MM.1S (cell line): ENCODE results near the gene GASK1A.

Source experiments
- DNase-seq: peaks from one replicate; pipeline ENCODE4 v3.0.0-alpha.2; 2015
- H2AFZ ChIP-seq: fragments of 300-600 bp; sonication (generic); 2 replicates; pipeline ENCODE4 v1.6.0; 2016; ENCODE audit warnings: antibody characterized with exemption, low read length
- H3F3A ChIP-seq: fragments of 300-600 bp; sonication (generic); 2 replicates; pipeline ENCODE4 v1.6.1; 2016; ENCODE audit warnings: mild to moderate bottlenecking, antibody characterized with exemption, low read length, moderate library complexity, mixed read lengths; ENCODE audit not compliant: insufficient read depth
- H3K27ac ChIP-seq: fragments of 300-600 bp; sonication (generic); 2 replicates; pipeline ENCODE4 v1.5.1; 2016; ENCODE audit warnings: mild to moderate bottlenecking, low read length
- H3K27me3 ChIP-seq: fragments of 300-600 bp; sonication (generic); replicated peaks from 2 replicates; pipeline ENCODE4 v1.6.0; 2016; ENCODE audit warnings: low read length; ENCODE audit not compliant: insufficient read depth
- H3K36me3 ChIP-seq: fragments of 300-600 bp; sonication (generic); replicated peaks from 2 replicates; pipeline ENCODE4 v1.6.1; 2016; ENCODE audit warnings: mild to moderate bottlenecking, low read length, mixed read lengths; ENCODE audit not compliant: insufficient read depth
- H3K4me1 ChIP-seq: fragments of 300-600 bp; sonication (generic); 2 replicates; pipeline ENCODE4 v1.6.1; 2016; ENCODE audit warnings: low read length, mixed read lengths
- H3K4me2 ChIP-seq: fragments of 300-600 bp; sonication (generic); 2 replicates; pipeline ENCODE4 v1.6.0; 2016; ENCODE audit warnings: low read depth, low read length
- H3K4me3 ChIP-seq: fragments of 300-600 bp; sonication (generic); 2 replicates; pipeline ENCODE4 v1.5.1; 2016; ENCODE audit warnings: low read length, mixed read lengths
- H3K79me2 ChIP-seq: fragments of 300-600 bp; sonication (generic); 2 replicates; pipeline ENCODE4 v1.6.1; 2016; ENCODE audit warnings: mixed run types, low read length, mixed read lengths
- H3K9ac ChIP-seq: fragments of 300-600 bp; sonication (generic); 2 replicates; pipeline ENCODE4 v1.6.1; 2016; ENCODE audit warnings: low read length, mixed read lengths
- H3K9me2 ChIP-seq: fragments of 300-600 bp; sonication (generic); replicated peaks from 2 replicates; pipeline ENCODE4 v1.6.1; 2016; ENCODE audit warnings: mild to moderate bottlenecking, low read length, mixed read lengths; ENCODE audit not compliant: insufficient read depth
- H3K9me3 ChIP-seq: fragments of 300-600 bp; sonication (generic); replicated peaks from 2 replicates; pipeline ENCODE4 v1.6.1; 2016; ENCODE audit warnings: mild to moderate bottlenecking, low read length, mixed read lengths; ENCODE audit not compliant: insufficient read depth
- H4K20me1 ChIP-seq: fragments of 300-600 bp; sonication (generic); 2 replicates; pipeline ENCODE4 v1.6.1; 2016; ENCODE audit warnings: mild to moderate bottlenecking, low read length, moderate library complexity, mixed read lengths; ENCODE audit not compliant: insufficient read depth
- CTCF ChIP-seq: fragments of 300-600 bp; sonication (generic); IDR thresholded peaks from 2 replicates; pipeline ENCODE4 v1.5.1; 2016; ENCODE audit warnings: antibody characterized with exemption, low read length, mixed read lengths
- EZH2 ChIP-seq: fragments of 300-600 bp; sonication (generic); optimal IDR thresholded peaks from 2 replicates; pipeline ENCODE3; 2017; ENCODE audit warnings: low read depth, mild to moderate bottlenecking, antibody characterized with exemption, low read length, mixed read lengths
- EZH2phosphoT487 ChIP-seq: fragments of 300-600 bp; sonication (generic); IDR thresholded peaks from 2 replicates; pipeline ENCODE4 v1.6.1; 2018; ENCODE audit warnings: antibody characterized with exemption, low read length

GASK1A gene

GRCh38 chr3:43094381-43094780, 115.3 kb downstream of the GASK1A start:
- Histone ChIP-seq H3K27ac (no peak overlapping the region), H3K9ac (no peak overlapping the region), H3K36me3 (no peaks in the 10 kb centered on the region), H3K9me2 (no peaks in the 10 kb centered on the region), H3K4me2 (no peak overlapping the region), H3K79me2 (peaks cover 3% of the 10 kb centered on the region; the same call in 1 of the 2 replicates), H3F3A (no peaks in the 10 kb centered on the region), H3K9me3 (no peaks in the 10 kb centered on the region), H3K4me3 (no peak overlapping the region), H4K20me1 (no peaks in the 10 kb centered on the region), H3K4me1 (no peaks in the 10 kb centered on the region), H2AFZ (no peak overlapping the region), H3K27me3 (no peaks in the 10 kb centered on the region)
- DNase-seq, result no peak
- TF ChIP-seq EZH2phosphoT487, result no peak
- no peak for TF ChIP-seq EZH2
- TF ChIP-seq CTCF, result no peak

GRCh38 chr3:43094851-43095250, 115.7 kb downstream of the GASK1A start:
- Histone ChIP-seq H3F3A (no peaks in the 10 kb centered on the region), H3K4me3 (no peak overlapping the region), H3K36me3 (no peaks in the 10 kb centered on the region), H3K27me3 (no peaks in the 10 kb centered on the region), H4K20me1 (no peaks in the 10 kb centered on the region), H3K27ac (no peak overlapping the region), H3K9ac (no peak overlapping the region), H3K4me2 (no peak overlapping the region), H3K4me1 (no peaks in the 10 kb centered on the region), H3K9me3 (no peaks in the 10 kb centered on the region), H2AFZ (no peak overlapping the region), H3K79me2 (peaks cover 3% of the 10 kb centered on the region; the same call in 1 of the 2 replicates), H3K9me2 (no peaks in the 10 kb centered on the region)
- TF ChIP-seq EZH2phosphoT487 (no peak), EZH2 (no peak), CTCF (no peak)
- DNase-seq, result no peak

GRCh38 chr3:43095370-43095769, 116.3 kb downstream of the GASK1A start:
- DNase-seq, result no peak

More at GRCh38 chr3:43095370-43095769, 116.3 kb downstream of the GASK1A start:
- Histone ChIP-seq H3K9me3 (no peaks in the 10 kb centered on the region), H3K9me2 (no peaks in the 10 kb centered on the region), H3K79me2 (peaks cover 3% of the 10 kb centered on the region; the same call in 1 of the 2 replicates), H4K20me1 (no peaks in the 10 kb centered on the region), H3K27ac (no peak overlapping the region), H3F3A (no peaks in the 10 kb centered on the region), H3K4me2 (no peak overlapping the region), H3K9ac (no peak overlapping the region), H3K4me1 (no peaks in the 10 kb centered on the region), H2AFZ (no peak overlapping the region), H3K27me3 (no peaks in the 10 kb centered on the region), H3K4me3 (no peak overlapping the region), H3K36me3 (no peaks in the 10 kb centered on the region)
- no peak for TF ChIP-seq EZH2
- no peak for TF ChIP-seq EZH2phosphoT487
- TF ChIP-seq CTCF, result no peak
